HG03575 (cell line): ENCODE measurements around the gene INPP5A.
"Not testable (repeated sequence)": the region's sequence is repeated elsewhere in the genome, so short reads cannot be mapped to it uniquely, and the experiment has no call there.

Experiments used
- ATAC-seq: cut with Tn5 transposase; IDR thresholded peaks from one replicate; pipeline ENCODE4 v1.9.1; 2021; ENCODE audit not compliant: unreplicated experiment, insufficient number of reproducible peaks, low FRiP score; ENCODE audit errors: extremely low read depth

INPP5A gene

DNA sequence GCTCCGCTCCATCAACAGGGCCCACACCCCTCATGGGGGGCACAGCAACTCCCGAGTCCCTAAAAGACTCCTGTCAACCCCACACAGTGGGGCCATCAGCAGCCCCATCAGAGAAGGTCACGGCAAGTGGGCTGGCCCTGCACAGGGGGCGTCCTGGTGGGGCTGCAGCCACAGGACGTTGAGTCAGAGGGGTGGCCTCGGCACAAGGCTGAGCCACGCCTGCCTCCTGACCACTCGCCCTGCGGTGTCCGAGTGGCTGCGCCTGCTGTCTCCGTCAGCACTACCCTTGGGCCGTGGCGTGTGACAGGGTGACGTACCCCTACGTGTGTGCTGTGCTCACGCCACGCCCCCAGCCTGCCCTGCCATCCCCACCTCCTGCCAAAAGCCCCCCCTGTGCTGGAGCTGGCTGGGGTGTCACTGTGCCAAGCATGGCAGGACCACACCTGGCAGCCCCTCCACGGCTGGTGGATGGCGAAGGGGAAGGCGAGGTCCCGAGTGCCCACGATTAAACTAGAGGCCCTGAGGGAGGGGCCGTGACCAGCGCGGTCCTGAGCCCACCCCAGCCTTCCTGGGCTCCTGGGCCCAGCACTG, 274.4 kb downstream of the INPP5A start:
- ATAC-seq: no peak

DNA sequence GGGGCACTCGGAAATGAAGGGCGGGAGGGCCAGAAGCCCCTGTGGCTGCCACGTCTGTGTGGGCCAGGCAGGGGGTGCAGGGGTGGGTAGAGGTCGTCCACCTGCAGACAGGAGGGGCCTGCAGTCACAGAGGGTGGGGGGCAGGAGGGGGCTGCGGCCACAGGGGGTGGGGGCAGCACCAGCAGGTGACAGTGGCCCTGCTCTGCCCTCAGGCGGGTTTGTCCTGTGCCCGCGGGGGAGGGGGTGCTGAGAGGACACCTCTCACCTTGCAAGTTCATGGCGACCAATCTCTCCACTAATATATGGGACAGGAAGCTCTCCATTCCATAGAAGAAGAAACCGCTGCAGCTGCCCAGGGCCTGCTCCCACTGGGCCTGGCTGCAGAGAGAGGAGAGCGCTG, 274.9 kb downstream of the INPP5A start:
- ATAC-seq: no peak

DNA sequence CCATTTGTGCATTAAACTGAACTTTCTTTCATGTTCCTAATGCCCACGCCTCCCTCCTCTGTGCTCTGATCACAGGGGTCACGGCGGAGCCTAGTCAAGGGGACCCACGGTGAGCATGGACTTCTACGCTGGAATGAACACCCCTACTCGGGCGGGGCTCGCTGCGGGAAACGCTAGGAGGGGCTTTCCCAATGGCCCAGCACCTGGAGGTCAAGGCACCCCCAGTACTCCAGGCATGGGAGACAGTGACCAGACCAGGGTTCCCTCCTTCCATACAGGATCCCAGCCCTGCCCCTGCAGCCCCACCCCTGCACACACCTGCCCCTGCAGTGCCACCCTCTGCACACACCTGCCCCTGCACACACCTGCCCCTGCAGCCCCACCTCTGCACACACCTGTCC, 275.4 kb downstream of the INPP5A start:
- ATAC-seq: no peak

DNA sequence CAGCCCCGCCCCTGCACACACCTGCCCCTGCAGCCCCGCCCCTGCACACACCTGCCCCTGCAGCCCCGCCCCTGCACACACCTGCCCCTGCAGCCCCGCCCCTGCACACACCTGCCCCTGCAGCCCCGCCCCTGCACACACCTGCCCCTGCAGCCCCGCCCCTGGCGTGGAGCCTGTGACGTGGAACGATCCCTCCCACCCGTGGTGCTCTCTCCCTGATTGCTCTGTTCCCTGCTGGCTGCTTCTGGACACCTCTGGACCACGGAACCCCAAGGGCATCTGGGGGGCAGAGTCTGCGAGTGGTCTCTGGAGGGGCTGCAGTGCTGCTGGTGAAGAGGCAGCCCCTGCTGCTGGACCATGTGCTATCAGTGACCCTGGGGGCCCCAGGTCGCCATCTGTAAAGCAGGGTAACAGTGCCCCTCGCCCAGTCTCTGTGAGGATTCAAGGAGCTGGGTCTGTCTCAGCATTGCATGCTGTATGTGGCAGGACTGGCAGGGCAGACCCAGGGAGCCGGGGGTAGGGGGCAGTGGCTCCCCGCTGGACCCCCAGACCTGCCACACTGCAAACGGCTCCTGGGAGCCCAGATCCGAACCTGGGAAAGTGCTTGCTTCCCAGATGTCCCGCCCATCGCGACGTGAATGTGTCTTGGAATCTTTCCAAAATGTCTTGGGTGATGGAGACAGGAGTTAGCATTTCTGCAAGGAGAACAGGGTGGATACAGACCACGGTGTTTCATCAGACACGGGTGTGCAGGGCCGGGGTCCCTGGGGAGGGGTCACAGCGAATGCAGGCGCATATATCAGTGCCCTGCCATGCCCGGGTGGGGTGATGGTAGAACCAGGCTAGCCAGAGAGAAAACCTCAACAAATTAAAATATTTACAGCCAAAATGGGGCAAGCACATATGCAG, 276.2 kb downstream of the INPP5A start:
- ATAC-seq: no peak

DNA sequence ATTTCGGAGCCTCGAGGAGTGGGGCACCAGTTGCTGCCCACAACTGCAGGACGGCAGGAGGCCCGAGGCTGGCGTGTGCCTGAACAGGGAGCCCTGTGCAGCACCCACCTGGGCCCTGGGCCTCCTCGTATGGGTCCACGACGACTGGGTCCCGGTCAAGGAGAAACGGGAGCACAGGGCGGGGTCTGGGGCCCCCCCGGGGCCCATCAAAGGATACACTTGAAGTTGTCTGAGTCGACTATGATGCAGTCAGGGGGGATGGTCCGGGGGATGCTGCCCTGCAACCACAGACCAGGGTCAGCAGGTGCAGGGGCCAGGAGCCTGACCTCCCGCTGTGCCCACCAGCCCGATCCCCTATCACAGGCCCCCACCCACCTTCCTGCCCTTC, 276.9 kb downstream of the INPP5A start:
- no peak for ATAC-seq

DNA sequence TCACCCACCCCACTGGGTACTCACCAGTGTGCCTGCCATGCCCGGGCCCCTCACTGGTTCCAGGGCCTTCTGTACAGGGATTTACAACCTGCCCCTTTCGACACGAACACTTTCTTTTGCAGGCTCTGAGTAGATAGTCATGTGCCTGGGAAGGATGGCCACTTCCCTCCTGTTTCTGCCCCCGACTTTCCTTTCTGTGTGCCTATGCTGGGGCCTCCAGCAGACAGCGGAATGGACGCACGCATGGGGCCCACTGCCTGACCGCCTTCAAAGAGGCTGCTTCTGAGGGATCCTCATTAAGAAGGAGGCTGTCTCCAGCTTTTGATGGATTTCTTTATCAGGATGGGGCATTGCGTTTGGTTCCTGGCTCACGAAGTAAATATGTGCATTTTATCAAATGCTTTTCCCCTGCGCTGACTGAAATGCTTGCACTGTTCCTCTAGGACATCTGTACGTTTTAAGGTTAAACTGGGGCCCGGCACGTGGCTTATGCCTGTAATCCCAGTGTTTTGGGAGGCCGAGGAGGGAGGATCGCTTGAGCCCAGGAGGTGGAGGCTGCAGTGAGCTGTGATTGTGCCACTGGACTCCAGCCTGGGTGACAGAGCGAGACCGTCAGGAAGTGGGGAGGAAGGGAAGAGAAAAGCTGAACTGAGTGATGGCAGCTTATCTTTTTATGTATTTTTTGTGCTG, 277.7 kb downstream of the INPP5A start:
- ATAC-seq: no peak

DNA sequence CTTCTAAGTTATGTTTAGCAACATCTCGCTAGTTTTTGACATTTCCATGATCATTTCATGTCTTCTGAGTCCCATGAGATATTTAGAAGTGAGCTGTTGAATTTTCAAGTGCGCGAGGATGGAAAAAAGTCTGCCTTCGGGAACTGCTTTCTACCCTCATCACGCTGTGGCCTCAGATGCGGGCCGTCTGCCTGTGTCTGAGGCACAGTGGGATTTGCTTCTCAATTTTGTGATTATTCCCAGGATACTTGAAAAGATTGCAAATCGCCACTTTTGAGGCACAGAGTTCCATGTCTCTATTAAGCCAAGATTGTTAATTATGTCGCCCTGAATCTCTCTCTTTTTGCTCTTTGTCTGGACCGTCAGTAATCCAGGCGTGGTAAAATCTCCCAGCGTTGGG, 279.1 kb downstream of the INPP5A start:
- ATAC-seq: no peak

DNA sequence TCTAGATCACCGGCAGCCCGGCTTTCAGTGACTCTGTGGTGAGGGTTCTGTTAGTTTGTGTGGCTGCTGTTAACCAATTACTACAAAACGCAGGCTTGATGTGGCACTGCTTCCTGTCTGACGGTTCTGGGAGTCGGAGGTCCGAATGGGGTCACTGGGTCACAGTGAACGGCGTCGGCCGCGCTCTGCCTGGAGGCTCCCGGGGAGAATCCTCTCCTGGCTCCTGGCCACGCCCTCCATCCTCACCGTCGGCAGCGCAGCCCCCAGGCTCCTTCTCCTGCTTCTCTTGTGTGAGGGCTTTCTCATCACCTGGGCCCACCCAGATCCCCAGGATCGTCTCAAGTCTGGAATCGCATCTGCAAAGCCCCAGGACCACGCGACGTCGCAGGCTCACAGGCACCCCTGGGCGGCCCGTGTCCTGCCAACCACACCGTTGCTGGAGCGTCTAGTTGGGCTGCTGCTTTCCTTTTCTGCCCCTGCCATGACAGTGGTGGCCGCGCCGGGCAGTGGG, 280.2 kb downstream of the INPP5A start:
- ATAC-seq: no peak

DNA sequence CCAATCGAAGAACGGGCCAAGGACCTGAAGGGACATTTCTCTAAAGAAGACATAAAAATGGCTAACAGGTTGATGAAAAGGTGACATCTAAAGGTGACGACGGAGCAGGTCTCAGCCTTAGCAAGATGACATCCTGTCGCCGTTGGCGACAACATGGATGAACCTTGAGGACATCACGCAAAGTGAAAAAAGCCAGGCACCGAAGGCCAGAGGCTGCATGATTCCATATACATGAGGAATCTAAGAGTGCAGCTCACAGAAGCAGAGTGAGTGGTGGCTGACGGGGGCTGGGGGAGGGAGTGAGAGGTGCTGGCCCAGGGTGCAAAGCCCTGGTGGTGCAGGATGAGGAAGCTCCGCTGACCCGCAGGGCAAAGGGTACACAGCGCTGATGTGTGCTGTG, 282.5 kb downstream of the INPP5A start:
- no peak for ATAC-seq

DNA sequence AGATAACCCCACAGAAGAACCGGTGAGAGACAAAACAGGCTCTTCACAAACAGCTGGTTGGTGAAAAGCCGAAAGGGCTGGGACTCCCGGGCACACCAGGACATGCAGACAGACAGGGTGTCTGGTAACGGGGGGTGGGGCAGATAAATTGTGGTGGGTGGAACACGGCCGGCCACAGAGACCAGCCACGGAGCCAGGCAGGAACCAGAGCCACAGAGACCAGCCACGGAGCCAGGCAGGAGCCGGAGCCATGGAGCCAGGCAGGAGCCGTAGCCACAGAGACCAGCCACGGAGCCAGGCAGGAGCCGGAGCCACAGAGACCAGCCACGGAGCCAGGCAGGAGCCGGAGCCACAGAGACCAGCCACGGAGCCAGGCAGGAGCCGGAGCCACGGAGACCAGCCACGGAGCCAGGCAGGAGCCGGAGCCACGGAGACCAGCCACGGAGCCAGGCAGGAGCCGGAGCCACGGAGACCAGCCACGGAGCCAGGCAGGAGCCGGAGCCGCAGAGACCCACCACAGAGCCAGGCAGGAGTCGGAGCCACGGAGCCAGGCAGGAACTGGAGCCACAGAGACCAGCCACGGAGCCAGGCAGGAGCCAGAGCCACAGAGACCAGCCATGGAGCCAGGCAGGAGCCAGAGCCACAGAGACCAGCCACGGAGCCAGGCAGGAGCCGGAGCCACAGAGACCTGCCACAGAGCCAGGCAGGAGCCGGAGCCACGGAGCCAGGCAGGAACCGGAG, 288.4 kb downstream of the INPP5A start:
- not testable (repeated sequence) for ATAC-seq

DNA sequence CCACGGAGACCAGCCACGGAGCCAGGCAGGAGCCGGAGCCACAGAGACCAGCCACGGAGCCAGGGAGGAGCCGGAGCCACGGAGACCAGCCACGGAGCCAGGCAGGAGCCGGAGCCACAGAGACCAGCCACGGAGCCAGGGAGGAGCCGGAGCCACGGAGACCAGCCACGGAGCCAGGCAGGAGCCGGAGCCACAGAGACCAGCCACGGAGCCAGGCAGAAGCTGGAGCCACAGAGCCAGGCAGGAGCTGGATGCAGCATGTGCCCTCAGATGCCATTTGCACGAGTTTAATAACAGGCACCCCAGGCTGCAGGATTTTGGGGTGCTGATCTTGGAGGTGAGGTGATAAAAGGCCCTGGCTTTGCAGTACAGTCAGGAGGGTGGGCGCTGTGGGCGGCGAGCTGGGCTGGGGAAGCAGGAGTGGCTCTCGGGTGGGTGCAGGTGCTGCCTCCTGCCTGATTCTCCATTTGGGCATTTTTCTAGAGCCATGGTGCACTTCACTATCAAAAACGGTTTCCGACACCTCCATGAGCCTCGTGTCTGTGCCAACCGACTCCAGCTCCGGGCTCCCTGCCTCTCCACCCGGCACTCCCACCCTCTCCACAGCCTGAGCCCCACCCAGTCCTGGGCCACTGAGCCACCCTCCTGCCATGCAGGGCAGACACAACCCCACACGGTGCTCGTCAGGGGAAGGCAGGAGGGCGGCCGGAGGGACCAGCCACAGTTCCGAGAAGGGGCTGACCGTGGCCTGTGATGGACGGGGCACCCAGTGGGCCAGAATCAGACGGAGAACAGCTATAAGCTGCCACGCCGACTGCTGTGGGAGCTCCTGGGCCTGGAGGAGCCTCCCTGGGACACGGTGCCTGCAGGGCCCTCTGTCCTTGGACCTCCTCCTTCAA, 289.2 kb downstream of the INPP5A start:
- no peak for ATAC-seq

DNA sequence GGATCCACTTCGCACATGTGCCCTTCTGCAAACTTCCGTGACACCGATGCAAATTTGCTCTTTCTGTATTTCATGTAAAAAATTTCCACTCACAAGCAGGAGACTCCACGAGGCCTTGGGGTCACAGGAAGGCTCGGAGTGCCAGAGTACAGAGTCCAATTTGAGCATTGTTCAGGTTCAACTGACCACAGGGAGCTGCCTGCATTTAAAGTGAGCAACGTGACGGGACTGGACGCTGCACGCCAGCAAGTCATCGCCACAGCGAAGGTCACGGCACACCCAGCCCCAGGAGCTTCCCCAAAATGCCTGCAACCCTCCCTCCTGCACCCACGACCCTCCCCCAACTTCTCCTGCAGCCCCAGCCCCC, 289.8 kb downstream of the INPP5A start:
- ATAC-seq: no peak

DNA sequence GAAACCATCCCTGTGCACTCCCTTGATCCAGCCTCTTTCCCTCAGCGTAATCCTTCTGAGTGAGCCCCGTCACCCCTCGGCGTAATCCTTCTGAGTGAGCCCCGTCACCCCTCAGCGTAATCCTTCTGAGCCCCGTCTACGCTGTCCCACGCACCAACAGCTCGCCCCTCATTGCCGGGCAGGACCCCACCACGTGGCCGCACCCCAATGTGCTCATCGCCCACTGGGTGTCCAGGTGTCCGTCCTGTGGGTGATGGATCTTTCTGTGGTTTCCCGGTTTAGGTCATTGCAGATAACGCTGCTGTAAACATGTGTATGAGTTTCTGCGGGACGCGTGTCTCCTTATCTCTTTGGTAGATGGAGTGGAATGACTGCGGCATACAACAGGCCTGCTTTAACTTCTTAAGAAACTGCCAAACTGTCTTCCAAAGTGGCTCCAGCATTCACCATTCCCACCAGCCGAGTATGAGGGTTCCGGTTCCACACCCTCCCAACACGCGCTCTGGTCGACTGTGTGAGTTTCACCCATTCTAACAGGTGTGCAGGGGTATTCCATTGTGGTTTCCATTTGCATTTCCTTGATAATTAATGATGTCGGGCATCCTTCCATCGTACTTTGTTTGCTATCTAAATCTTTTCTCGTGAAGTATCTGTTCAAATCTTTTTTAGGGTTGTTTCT, 290.4 kb downstream of the INPP5A start:
- ATAC-seq: no peak

DNA sequence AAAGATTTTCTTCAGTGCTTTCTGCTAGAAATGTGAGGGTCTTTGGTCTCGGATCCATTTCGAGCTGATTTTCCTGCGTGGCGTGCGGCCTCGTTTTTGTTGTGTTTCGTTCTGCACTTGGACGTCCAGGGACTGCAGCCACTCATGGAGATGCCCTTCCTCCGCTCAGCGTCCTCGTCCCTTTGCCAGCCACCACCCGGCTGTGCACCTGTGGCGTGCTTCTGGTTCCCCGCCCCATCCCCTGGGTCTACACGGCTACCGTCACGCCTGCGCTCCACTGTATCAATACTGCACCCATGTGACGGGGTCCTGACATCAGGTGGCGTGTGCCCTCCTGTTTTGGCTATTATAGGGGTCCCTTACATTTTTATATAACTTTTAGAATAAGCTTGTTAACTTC, 291.1 kb downstream of the INPP5A start:
- no peak for ATAC-seq

DNA sequence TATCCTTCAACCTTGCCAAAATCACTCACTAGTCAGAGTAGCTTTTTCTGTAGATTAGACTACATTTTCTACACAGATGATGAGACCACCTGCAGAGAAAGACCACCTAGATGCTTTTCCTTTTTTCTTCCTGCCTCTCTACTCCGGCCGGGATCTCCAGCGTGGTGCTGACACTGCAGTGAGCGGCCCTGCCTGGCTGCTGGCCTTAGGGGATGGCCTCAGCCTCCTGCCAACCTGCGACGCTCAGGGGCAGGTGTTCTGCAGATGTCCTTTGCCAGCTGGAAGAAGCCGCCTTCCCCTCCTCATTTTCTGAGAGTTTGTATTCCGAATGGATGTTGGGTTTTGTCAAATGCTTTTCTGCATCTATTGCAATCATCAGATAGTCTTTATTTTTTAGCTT, 291.8 kb downstream of the INPP5A start:
- no peak for ATAC-seq

DNA sequence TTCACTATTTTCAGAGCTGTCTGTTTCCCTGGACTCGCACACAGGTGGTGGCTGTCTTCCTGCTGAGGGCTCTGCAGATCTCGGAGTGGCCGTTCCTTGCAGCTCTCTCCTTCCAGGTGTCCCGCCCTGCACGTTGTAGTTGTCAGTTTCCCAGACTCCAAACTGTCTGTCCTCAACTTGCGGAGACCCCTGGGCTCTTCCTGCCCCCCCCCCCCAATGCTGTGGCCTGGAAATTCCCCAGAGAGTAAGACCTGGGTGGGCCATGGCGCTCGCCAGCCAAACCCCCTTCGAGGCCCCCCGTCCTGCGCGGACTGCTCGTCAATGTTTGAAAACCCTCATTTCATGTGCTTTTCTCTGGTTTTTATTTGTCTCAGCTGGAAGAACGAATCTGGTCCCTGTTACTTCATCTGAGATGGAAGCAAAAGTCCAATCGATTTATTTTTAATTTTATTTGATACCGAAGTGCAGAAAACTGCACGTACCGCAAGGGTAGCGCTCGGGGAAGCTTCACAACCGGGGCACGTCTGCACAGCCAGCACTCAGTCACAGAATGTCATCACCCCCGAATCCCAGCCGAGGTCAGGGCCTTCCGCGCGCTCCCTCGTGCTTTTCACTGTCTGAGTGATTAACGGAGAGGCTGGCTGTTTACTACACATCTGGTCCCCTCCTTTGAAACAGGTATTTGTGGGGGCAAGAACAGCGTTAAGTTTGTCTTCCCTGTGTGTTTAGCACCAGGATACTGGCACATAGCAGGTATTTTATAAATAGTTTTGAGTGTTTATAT, 294.8 kb downstream of the INPP5A start:
- no peak for ATAC-seq
